GM23248 (cell line): ENCODE results near the gene FRMD1.

Experiments
- EZH2 ChIP-seq: fragments of 200-600 bp; sonication (generic); IDR thresholded peaks from 2 replicates; pipeline ENCODE4 v1.6.1; 2018; ENCODE audit warnings: antibody characterized with exemption, mild to moderate bottlenecking; ENCODE audit not compliant: insufficient read depth, poor library complexity, severe bottlenecking
- EZH2phosphoT487 ChIP-seq: fragments of 200-600 bp; sonication (generic); IDR thresholded peaks from 2 replicates; pipeline ENCODE4 v1.6.1; 2018; ENCODE audit warnings: antibody characterized with exemption, moderate library complexity, mild to moderate bottlenecking, low read depth; ENCODE audit not compliant: insufficient read depth

DNA sequence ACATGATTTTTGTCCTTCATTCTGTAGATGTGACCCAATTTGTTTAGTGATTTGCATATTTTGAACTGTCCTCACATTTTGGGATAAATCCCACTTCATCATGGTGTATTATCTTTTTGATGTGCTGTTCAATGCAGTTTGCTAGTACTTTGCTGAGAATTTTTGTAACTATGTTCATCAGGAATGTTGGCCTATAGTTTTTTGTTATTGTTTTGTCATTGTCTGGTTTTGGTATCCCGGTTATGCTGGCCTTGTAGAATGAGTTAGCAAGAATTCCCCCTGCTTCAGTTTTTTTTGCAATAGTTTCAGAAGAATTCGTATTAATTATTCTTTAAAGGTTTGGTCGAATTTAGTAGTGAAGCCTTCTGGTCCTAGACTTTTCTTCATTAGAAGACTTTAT lies 69.7 kb downstream of the FRMD1 start:
- TF ChIP-seq EZH2 (no peak), EZH2phosphoT487 (no peak)
